HEK293 (cell line): ENCODE measurements around the gene TMPRSS7.

Experiments used
- CTCF ChIA-PET: fragments of 350-600 bp; formaldehyde crosslinking; extraction: SDS; loops from one replicate; lab custom pipeline; 2021; ENCODE audit warnings: antibody characterized with exemption; lab: Yijun Ruan, JAX
- POLR2A ChIA-PET: fragments of 300-600 bp; formaldehyde crosslinking; extraction: SDS; loops from one replicate; lab custom pipeline; 2020; ENCODE audit warnings: antibody characterized with exemption, inconsistent platforms; lab: Yijun Ruan, JAX
- H3K27ac ChIP-seq: fragments of 200-500 bp; sonication (Bioruptor generic); 2 replicates; pipeline ENCODE4 v1.5.1; 2014; ENCODE audit warnings: low read depth, low read length, control low read depth, inconsistent platforms; ENCODE audit errors: extremely low read depth
- H3K36me3 ChIP-seq, 2 experiments: fragments of 200-500 bp in 1 of 2; sonication (Bioruptor generic) in 1 of 2; 1 replicate in 1 of 2; 2 replicates in 1 of 2; pipeline ENCODE4 v1.5.1; 2014 to 2017; ENCODE audit warnings: inconsistent platforms in 2 of 2, low read length in 2 of 2; ENCODE audit not compliant: control insufficient read depth in 2 of 2, insufficient read depth in 1 of 2
- H3K4me1 ChIP-seq: fragments of 200-500 bp; sonication (Bioruptor generic); 2 replicates; pipeline ENCODE4 v1.5.1; 2014; ENCODE audit warnings: mild to moderate bottlenecking, low read length, inconsistent platforms; ENCODE audit not compliant: control insufficient read depth, insufficient read depth
- H3K4me3 ChIP-seq: 2 replicates; pipeline ENCODE4 v1.5.1; 2011; ENCODE audit warnings: low read depth, mild to moderate bottlenecking, control low read depth, low read length, moderate library complexity
- H3K9me3 ChIP-seq: fragments of 200-500 bp; sonication (Bioruptor generic); 2 replicates; pipeline ENCODE4 v1.5.1; 2014; ENCODE audit warnings: low read depth, low read length, inconsistent platforms; ENCODE audit not compliant: control insufficient read depth, insufficient read depth
- GLIS2 ChIP-seq: fragments of 450-650 bp; formaldehyde crosslinking; IDR thresholded peaks from 2 replicates; pipeline ENCODE4 v1.5.1; 2016; ENCODE audit warnings: missing biosample characterization, missing genetic modification characterization
- IKZF3 ChIP-seq: fragments of 450-650 bp; IDR thresholded peaks from 2 replicates; pipeline ENCODE4 v1.5.0; 2018; ENCODE audit warnings: missing biosample characterization, mild to moderate bottlenecking, missing genetic modification characterization, moderate library complexity
- REPIN1 ChIP-seq: fragments of 450-650 bp; formaldehyde crosslinking; IDR thresholded peaks from 2 replicates; pipeline ENCODE4 v1.5.1; 2017; ENCODE audit warnings: missing biosample characterization, missing genetic modification characterization, low read depth
- ZBTB20 ChIP-seq: fragments of 450-650 bp; formaldehyde crosslinking; IDR thresholded peaks from 2 replicates; pipeline ENCODE4 v1.5.1; 2016; ENCODE audit warnings: missing biosample characterization, missing genetic modification characterization
- ZFHX2 ChIP-seq: fragments of 450-650 bp; formaldehyde crosslinking; conservative IDR thresholded peaks from 2 replicates; pipeline ENCODE4 v1.5.1; 2016; ENCODE audit warnings: missing biosample characterization, missing genetic modification characterization
- ZNF146 ChIP-seq: fragments of 450-650 bp; formaldehyde crosslinking; IDR thresholded peaks from 2 replicates; pipeline ENCODE4 v1.5.1; 2016; ENCODE audit warnings: missing biosample characterization, missing genetic modification characterization
- ZNF157 ChIP-seq: fragments of 450-650 bp; formaldehyde crosslinking; IDR thresholded peaks from 2 replicates; pipeline ENCODE4 v1.5.1; 2016; ENCODE audit warnings: missing biosample characterization, missing genetic modification characterization
- ZNF274 ChIP-seq, 2 experiments: fragments of 200-500 bp in 1 of 2; fragments of 450-650 bp in 1 of 2; sonication (Bioruptor generic) in 1 of 2; formaldehyde crosslinking in 1 of 2; IDR thresholded peaks; 2 replicates each; pipeline versions ENCODE4 v1.5.1 to v1.6.1; 2014 to 2016; ENCODE audit warnings: borderline replicate concordance in 1 of 2, inconsistent platforms in 1 of 2, low read length in 1 of 2, missing biosample characterization in 1 of 2, missing genetic modification characterization in 1 of 2
- ZNF341 ChIP-seq: fragments of 450-650 bp; formaldehyde crosslinking; IDR thresholded peaks from 2 replicates; pipeline ENCODE4; 2016; ENCODE audit warnings: low read depth, missing biosample characterization, missing genetic modification characterization
- ZNF544 ChIP-seq: fragments of 450-650 bp; formaldehyde crosslinking; IDR thresholded peaks from 2 replicates; pipeline ENCODE4 v1.5.0; 2017; ENCODE audit warnings: missing biosample characterization, missing genetic modification characterization
- ZNF610 ChIP-seq: fragments of 450-650 bp; formaldehyde crosslinking; IDR thresholded peaks from 2 replicates; pipeline ENCODE4 v1.5.1; 2016; ENCODE audit warnings: missing biosample characterization, missing genetic modification characterization, borderline replicate concordance
- ZNF843 ChIP-seq: fragments of 450-650 bp; formaldehyde crosslinking; IDR thresholded peaks from 2 replicates; pipeline ENCODE4 v1.5.1; 2016; ENCODE audit warnings: missing biosample characterization, missing genetic modification characterization
- TF ChIP-seq, protein P1 (sequence below): fragments of 450-650 bp; formaldehyde crosslinking; IDR thresholded peaks from 2 replicates; pipeline ENCODE4 v1.5.1; 2016; ENCODE audit warnings: missing biosample characterization, missing genetic modification characterization
- TF ChIP-seq, protein P2 (sequence below): fragments of 450-650 bp; formaldehyde crosslinking; IDR thresholded peaks from 2 replicates; pipeline ENCODE4 v1.5.1; 2016; ENCODE audit warnings: missing biosample characterization, missing genetic modification characterization
- TF ChIP-seq, protein P3 (sequence below): fragments of 450-650 bp; formaldehyde crosslinking; IDR thresholded peaks from 2 replicates; pipeline ENCODE4 v1.5.1; 2016; ENCODE audit warnings: missing biosample characterization, missing genetic modification characterization
- TF ChIP-seq, protein P4 (sequence below): fragments of 450-650 bp; formaldehyde crosslinking; IDR thresholded peaks from 2 replicates; pipeline ENCODE4 v1.5.1; 2016; ENCODE audit warnings: missing biosample characterization, missing genetic modification characterization, borderline replicate concordance
- TF ChIP-seq, protein P5 (sequence below): fragments of 450-650 bp; formaldehyde crosslinking; IDR thresholded peaks from 2 replicates; pipeline ENCODE4 v1.5.1; 2017; ENCODE audit warnings: missing biosample characterization, mild to moderate bottlenecking, missing genetic modification characterization, moderate library complexity
- TF ChIP-seq, protein P6 (sequence below): fragments of 450-650 bp; formaldehyde crosslinking; IDR thresholded peaks from 2 replicates; pipeline ENCODE4 v1.5.1; 2016; ENCODE audit warnings: missing biosample characterization, missing genetic modification characterization
- TF ChIP-seq, protein P7 (sequence below): fragments of 450-650 bp; formaldehyde crosslinking; IDR thresholded peaks from 2 replicates; pipeline ENCODE4 v1.5.1; 2016; ENCODE audit warnings: missing biosample characterization, missing genetic modification characterization

The TMPRSS7 gene

DNA sequence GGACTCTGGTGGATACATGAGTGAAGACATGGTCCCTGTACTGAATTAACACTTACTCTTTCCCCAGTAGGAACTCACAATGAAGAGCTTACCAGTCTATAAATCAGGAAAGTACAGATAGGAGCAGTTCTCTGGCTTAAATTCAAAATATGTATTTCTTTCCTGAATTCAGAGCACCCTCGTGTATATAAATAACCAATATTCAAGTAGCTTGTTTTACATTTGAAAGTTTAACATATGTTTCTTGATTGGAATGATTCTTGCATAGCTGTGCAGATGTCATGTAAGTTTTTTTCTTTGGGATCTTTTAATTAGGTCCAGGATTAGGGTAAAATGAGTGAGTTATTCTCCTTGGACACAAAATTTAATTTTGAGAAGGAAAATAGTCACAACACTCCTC is 14.8 kb upstream of the TMPRSS7 start (continued):
- TF ChIP-seq, protein P1, sequence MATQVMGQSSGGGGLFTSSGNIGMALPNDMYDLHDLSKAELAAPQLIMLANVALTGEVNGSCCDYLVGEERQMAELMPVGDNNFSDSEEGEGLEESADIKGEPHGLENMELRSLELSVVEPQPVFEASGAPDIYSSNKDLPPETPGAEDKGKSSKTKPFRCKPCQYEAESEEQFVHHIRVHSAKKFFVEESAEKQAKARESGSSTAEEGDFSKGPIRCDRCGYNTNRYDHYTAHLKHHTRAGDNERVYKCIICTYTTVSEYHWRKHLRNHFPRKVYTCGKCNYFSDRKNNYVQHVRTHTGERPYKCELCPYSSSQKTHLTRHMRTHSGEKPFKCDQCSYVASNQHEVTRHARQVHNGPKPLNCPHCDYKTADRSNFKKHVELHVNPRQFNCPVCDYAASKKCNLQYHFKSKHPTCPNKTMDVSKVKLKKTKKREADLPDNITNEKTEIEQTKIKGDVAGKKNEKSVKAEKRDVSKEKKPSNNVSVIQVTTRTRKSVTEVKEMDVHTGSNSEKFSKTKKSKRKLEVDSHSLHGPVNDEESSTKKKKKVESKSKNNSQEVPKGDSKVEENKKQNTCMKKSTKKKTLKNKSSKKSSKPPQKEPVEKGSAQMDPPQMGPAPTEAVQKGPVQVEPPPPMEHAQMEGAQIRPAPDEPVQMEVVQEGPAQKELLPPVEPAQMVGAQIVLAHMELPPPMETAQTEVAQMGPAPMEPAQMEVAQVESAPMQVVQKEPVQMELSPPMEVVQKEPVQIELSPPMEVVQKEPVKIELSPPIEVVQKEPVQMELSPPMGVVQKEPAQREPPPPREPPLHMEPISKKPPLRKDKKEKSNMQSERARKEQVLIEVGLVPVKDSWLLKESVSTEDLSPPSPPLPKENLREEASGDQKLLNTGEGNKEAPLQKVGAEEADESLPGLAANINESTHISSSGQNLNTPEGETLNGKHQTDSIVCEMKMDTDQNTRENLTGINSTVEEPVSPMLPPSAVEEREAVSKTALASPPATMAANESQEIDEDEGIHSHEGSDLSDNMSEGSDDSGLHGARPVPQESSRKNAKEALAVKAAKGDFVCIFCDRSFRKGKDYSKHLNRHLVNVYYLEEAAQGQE: no peak
- TF ChIP-seq GLIS2: no peak
- TF ChIP-seq REPIN1 (tag by site-specific recombination): no peak
- no peak for TF ChIP-seq ZNF341
- TF ChIP-seq, protein P2, sequence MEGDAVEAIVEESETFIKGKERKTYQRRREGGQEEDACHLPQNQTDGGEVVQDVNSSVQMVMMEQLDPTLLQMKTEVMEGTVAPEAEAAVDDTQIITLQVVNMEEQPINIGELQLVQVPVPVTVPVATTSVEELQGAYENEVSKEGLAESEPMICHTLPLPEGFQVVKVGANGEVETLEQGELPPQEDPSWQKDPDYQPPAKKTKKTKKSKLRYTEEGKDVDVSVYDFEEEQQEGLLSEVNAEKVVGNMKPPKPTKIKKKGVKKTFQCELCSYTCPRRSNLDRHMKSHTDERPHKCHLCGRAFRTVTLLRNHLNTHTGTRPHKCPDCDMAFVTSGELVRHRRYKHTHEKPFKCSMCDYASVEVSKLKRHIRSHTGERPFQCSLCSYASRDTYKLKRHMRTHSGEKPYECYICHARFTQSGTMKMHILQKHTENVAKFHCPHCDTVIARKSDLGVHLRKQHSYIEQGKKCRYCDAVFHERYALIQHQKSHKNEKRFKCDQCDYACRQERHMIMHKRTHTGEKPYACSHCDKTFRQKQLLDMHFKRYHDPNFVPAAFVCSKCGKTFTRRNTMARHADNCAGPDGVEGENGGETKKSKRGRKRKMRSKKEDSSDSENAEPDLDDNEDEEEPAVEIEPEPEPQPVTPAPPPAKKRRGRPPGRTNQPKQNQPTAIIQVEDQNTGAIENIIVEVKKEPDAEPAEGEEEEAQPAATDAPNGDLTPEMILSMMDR (tag by site-specific recombination): no peak
- TF ChIP-seq, protein P3, sequence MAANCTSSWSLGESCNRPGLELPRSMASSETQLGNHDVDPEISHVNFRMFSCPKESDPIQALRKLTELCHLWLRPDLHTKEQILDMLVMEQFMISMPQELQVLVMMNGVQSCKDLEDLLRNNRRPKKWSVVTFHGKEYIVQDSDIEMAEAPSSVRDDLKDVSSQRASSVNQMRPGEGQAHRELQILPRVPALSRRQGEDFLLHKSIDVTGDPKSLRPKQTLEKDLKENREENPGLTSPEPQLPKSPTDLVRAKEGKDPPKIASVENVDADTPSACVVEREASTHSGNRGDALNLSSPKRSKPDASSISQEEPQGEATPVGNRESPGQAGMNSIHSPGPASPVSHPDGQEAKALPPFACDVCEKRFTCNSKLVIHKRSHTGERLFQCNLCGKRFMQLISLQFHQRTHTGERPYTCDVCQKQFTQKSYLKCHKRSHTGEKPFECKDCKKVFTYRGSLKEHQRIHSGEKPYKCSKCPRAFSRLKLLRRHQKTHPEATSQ: no peak
- TF ChIP-seq, protein P4, sequence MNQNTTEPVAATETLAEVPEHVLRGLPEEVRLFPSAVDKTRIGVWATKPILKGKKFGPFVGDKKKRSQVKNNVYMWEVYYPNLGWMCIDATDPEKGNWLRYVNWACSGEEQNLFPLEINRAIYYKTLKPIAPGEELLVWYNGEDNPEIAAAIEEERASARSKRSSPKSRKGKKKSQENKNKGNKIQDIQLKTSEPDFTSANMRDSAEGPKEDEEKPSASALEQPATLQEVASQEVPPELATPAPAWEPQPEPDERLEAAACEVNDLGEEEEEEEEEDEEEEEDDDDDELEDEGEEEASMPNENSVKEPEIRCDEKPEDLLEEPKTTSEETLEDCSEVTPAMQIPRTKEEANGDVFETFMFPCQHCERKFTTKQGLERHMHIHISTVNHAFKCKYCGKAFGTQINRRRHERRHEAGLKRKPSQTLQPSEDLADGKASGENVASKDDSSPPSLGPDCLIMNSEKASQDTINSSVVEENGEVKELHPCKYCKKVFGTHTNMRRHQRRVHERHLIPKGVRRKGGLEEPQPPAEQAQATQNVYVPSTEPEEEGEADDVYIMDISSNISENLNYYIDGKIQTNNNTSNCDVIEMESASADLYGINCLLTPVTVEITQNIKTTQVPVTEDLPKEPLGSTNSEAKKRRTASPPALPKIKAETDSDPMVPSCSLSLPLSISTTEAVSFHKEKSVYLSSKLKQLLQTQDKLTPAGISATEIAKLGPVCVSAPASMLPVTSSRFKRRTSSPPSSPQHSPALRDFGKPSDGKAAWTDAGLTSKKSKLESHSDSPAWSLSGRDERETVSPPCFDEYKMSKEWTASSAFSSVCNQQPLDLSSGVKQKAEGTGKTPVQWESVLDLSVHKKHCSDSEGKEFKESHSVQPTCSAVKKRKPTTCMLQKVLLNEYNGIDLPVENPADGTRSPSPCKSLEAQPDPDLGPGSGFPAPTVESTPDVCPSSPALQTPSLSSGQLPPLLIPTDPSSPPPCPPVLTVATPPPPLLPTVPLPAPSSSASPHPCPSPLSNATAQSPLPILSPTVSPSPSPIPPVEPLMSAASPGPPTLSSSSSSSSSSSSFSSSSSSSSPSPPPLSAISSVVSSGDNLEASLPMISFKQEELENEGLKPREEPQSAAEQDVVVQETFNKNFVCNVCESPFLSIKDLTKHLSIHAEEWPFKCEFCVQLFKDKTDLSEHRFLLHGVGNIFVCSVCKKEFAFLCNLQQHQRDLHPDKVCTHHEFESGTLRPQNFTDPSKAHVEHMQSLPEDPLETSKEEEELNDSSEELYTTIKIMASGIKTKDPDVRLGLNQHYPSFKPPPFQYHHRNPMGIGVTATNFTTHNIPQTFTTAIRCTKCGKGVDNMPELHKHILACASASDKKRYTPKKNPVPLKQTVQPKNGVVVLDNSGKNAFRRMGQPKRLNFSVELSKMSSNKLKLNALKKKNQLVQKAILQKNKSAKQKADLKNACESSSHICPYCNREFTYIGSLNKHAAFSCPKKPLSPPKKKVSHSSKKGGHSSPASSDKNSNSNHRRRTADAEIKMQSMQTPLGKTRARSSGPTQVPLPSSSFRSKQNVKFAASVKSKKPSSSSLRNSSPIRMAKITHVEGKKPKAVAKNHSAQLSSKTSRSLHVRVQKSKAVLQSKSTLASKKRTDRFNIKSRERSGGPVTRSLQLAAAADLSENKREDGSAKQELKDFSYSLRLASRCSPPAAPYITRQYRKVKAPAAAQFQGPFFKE (tag by site-specific recombination): no peak
- TF ChIP-seq ZNF544: no peak
- no peak for TF ChIP-seq ZFHX2 (tag by site-specific recombination)

DNA sequence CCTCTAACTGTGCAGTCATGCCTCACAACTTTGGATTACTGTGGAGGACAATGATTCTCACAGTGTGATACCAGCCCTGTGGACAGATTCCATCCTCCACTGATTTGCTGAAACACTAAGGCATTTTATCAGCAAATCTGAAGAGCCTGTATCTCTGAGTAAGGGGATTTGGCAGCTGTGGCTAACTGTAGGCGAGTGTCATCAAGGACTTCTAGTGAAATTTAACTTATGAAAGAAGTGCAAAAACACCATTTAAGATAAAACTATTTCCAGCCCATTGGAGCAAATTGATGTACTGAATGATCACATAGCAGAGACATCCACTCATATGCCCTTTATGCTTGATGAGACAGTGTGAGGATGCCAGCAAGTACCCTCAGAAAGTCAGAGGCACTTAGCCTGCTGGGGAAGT is 13.9 kb upstream of the TMPRSS7 start:
- Histone ChIP-seq H3K4me1 (no peaks in the 10 kb centered on the region), H3K4me3 (no peak overlapping the region), H3K27ac (no peak overlapping the region), H3K36me3 (no peaks in the 10 kb centered on the region), H3K9me3 (no peaks in the 10 kb centered on the region)
- ChIA-PET CTCF (interaction anchor here (0.7 kb wide), 1 partner anchor 60 kb away, joined by 4 read pairs; no protein-coding TSS in a partner anchor), POLR2A (no interaction called here)
- TF ChIP-seq ZNF610 (tag by site-specific recombination) (no peak), ZNF146 (tag by site-specific recombination) (no peak), ZNF157 (tag by site-specific recombination) (no peak), ZNF274 (IDR thresholded peaks at IDR 0.05; ENCODE audit: low read length) (no peak), ZNF274 (tag by site-specific recombination; IDR thresholded peaks at IDR 0.05; ENCODE audit: borderline replicate concordance) (no peak), ZNF843 (no peak), ZBTB20 (tag by site-specific recombination) (no peak), IKZF3 (tag by site-specific recombination) (no peak), ZNF341 (no peak)
- TF ChIP-seq, protein P5, sequence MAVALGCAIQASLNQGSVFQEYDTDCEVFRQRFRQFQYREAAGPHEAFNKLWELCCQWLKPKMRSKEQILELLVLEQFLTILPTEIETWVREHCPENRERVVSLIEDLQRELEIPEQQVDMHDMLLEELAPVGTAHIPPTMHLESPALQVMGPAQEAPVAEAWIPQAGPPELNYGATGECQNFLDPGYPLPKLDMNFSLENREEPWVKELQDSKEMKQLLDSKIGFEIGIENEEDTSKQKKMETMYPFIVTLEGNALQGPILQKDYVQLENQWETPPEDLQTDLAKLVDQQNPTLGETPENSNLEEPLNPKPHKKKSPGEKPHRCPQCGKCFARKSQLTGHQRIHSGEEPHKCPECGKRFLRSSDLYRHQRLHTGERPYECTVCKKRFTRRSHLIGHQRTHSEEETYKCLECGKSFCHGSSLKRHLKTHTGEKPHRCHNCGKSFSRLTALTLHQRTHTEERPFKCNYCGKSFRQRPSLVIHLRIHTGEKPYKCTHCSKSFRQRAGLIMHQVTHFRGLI: no peak
- TF ChIP-seq, protein P6, sequence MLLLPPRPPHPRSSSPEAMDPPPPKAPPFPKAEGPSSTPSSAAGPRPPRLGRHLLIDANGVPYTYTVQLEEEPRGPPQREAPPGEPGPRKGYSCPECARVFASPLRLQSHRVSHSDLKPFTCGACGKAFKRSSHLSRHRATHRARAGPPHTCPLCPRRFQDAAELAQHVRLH (tag by site-specific recombination): no peak
- TF ChIP-seq, protein P7, sequence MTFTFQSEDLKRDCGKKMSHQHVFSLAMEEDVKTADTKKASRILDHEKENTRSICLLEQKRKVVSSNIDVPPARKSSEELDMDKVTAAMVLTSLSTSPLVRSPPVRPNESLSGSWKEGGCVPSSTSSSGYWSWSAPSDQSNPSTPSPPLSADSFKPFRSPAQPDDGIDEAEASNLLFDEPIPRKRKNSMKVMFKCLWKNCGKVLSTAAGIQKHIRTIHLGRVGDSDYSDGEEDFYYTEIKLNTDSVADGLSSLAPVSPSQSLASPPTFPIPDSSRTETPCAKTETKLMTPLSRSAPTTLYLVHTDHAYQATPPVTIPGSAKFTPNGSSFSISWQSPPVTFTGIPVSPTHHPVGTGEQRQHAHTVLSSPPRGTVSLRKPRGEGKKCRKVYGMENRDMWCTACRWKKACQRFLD: no peak
